K562 (cell line): Measurements from ENCODE around the gene CCDC33.

Experiments used
- GABPA ChIP-seq: fragments of 200-800 bp; sonication (Bioruptor generic); conservative IDR thresholded peaks from 2 replicates; pipeline ENCODE4 v1.6.1; 2016; ENCODE audit warnings: low read depth, missing genetic modification characterization, missing compliant biosample characterization
- NFATC3 ChIP-seq: fragments of 450-650 bp; IDR thresholded peaks from 2 replicates; pipeline ENCODE4 v1.6.1; 2017; ENCODE audit warnings: mild to moderate bottlenecking
- TEAD2 ChIP-seq: fragments of 450-650 bp; IDR thresholded peaks from 2 replicates; pipeline ENCODE4 v1.6.1; 2016; ENCODE audit warnings: missing genetic modification characterization, control low read depth, missing compliant biosample characterization

- TF ChIP-seq TEAD2 (tag) (no peak), NFATC3 (no peak), GABPA (no peak)
Observed at GRCh38 chr15:74318376-74319137, 82.4 kb downstream of the CCDC33 start.
